HEK293 (cell line): Measurements from ENCODE around the gene FOXK2.
A peak's percentile ranks its signal among the peaks of the same experiment; 100 is the strongest.

Source experiments
- CTCF ChIA-PET: fragments of 350-600 bp; formaldehyde crosslinking; extraction: SDS; loops from one replicate; lab custom pipeline; 2021; ENCODE audit warnings: antibody characterized with exemption; lab: Yijun Ruan, JAX
- POLR2A ChIA-PET: fragments of 300-600 bp; formaldehyde crosslinking; extraction: SDS; loops from one replicate; lab custom pipeline; 2020; ENCODE audit warnings: antibody characterized with exemption, inconsistent platforms; lab: Yijun Ruan, JAX
- H3K27ac ChIP-seq: fragments of 200-500 bp; sonication (Bioruptor generic); 2 replicates; pipeline ENCODE4 v1.5.1; 2014; ENCODE audit warnings: low read depth, low read length, control low read depth, inconsistent platforms; ENCODE audit errors: extremely low read depth
- H3K36me3 ChIP-seq, 2 experiments: fragments of 200-500 bp in 1 of 2; sonication (Bioruptor generic) in 1 of 2; 1 replicate in 1 of 2; 2 replicates in 1 of 2; pipeline ENCODE4 v1.5.1; 2014 to 2017; ENCODE audit warnings: inconsistent platforms in 2 of 2, low read length in 2 of 2; ENCODE audit not compliant: control insufficient read depth in 2 of 2, insufficient read depth in 1 of 2
- H3K4me1 ChIP-seq: fragments of 200-500 bp; sonication (Bioruptor generic); 2 replicates; pipeline ENCODE4 v1.5.1; 2014; ENCODE audit warnings: mild to moderate bottlenecking, low read length, inconsistent platforms; ENCODE audit not compliant: control insufficient read depth, insufficient read depth
- H3K4me3 ChIP-seq: 2 replicates; pipeline ENCODE4 v1.5.1; 2011; ENCODE audit warnings: low read depth, mild to moderate bottlenecking, control low read depth, low read length, moderate library complexity
- H3K9me3 ChIP-seq: fragments of 200-500 bp; sonication (Bioruptor generic); 2 replicates; pipeline ENCODE4 v1.5.1; 2014; ENCODE audit warnings: low read depth, low read length, inconsistent platforms; ENCODE audit not compliant: control insufficient read depth, insufficient read depth
- CTCF ChIP-seq: fragments of 450-650 bp; formaldehyde crosslinking; IDR thresholded peaks from 2 replicates; pipeline ENCODE4 v1.5.1; 2016; ENCODE audit warnings: missing biosample characterization, missing genetic modification characterization
- MEIS1 ChIP-seq: sonication (generic); formaldehyde crosslinking; IDR thresholded peaks from 2 replicates; pipeline ENCODE4 v1.8.1; 2022; ENCODE audit warnings: missing genetic modification reagents, mild to moderate bottlenecking, borderline replicate concordance
- MZF1 ChIP-seq: fragments of 450-650 bp; formaldehyde crosslinking; IDR thresholded peaks from 2 replicates; pipeline ENCODE4 v1.5.1; 2017; ENCODE audit warnings: missing biosample characterization, missing genetic modification characterization, borderline replicate concordance
- PRDM1 ChIP-seq: fragments of 450-650 bp; formaldehyde crosslinking; IDR thresholded peaks from 2 replicates; pipeline ENCODE4; 2016; ENCODE audit warnings: missing biosample characterization, missing genetic modification characterization
- PRDM10 ChIP-seq: fragments of 450-650 bp; formaldehyde crosslinking; IDR thresholded peaks from 2 replicates; pipeline ENCODE4 v1.5.1; 2016; ENCODE audit warnings: missing biosample characterization, missing genetic modification characterization
- REST ChIP-seq: fragments of 450-650 bp; formaldehyde crosslinking; IDR thresholded peaks from 2 replicates; pipeline ENCODE4 v1.5.1; 2016; ENCODE audit warnings: missing biosample characterization, missing genetic modification characterization
- ZNF10 ChIP-seq: fragments of 450-650 bp; formaldehyde crosslinking; IDR thresholded peaks from 2 replicates; pipeline ENCODE4 v1.5.1; 2017; ENCODE audit warnings: missing biosample characterization, missing genetic modification characterization
- ZNF112 ChIP-seq: fragments of 450-650 bp; formaldehyde crosslinking; IDR thresholded peaks from 2 replicates; pipeline ENCODE4 v1.5.0; 2017; ENCODE audit warnings: missing biosample characterization, missing genetic modification characterization
- ZNF114 ChIP-seq: fragments of 450-650 bp; formaldehyde crosslinking; IDR thresholded peaks from 2 replicates; pipeline ENCODE4 v1.5.0; 2017; ENCODE audit warnings: missing biosample characterization, missing genetic modification characterization
- ZNF121 ChIP-seq: fragments of 450-650 bp; formaldehyde crosslinking; IDR thresholded peaks from 2 replicates; pipeline ENCODE4 v1.5.1; 2016; ENCODE audit warnings: missing biosample characterization, missing genetic modification characterization
- ZNF155 ChIP-seq: fragments of 450-650 bp; formaldehyde crosslinking; IDR thresholded peaks from 2 replicates; pipeline ENCODE4 v1.5.1; 2016; ENCODE audit warnings: missing biosample characterization, missing genetic modification characterization
- ZNF169 ChIP-seq: fragments of 450-650 bp; formaldehyde crosslinking; IDR thresholded peaks from 2 replicates; pipeline ENCODE4 v1.5.1; 2016; ENCODE audit warnings: missing biosample characterization, missing genetic modification characterization
- ZNF19 ChIP-seq: fragments of 450-650 bp; formaldehyde crosslinking; IDR thresholded peaks from 2 replicates; pipeline ENCODE4; 2016; ENCODE audit warnings: missing biosample characterization, missing genetic modification characterization, low read depth
- ZNF211 ChIP-seq: fragments of 450-650 bp; formaldehyde crosslinking; IDR thresholded peaks from 2 replicates; pipeline ENCODE4 v1.5.1; 2016; ENCODE audit warnings: low read depth, missing biosample characterization, missing genetic modification characterization
- ZNF324 ChIP-seq: fragments of 450-650 bp; formaldehyde crosslinking; IDR thresholded peaks from 2 replicates; pipeline ENCODE4 v1.5.1; 2016; ENCODE audit warnings: missing biosample characterization, missing genetic modification characterization
- ZNF449 ChIP-seq: fragments of 450-650 bp; formaldehyde crosslinking; IDR thresholded peaks from 2 replicates; pipeline ENCODE4 v1.5.1; 2017; ENCODE audit warnings: missing biosample characterization, mild to moderate bottlenecking, missing genetic modification characterization, moderate library complexity
- ZNF488 ChIP-seq: fragments of 450-650 bp; formaldehyde crosslinking; IDR thresholded peaks from 2 replicates; pipeline ENCODE4 v1.5.1; 2016; ENCODE audit warnings: missing biosample characterization, missing genetic modification characterization
- ZNF561 ChIP-seq: fragments of 450-650 bp; IDR thresholded peaks from 2 replicates; pipeline ENCODE4 v1.5.1; 2018; ENCODE audit warnings: missing biosample characterization, missing genetic modification characterization, borderline replicate concordance
- ZSCAN16 ChIP-seq: fragments of 450-650 bp; formaldehyde crosslinking; IDR thresholded peaks from 2 replicates; pipeline ENCODE4 v1.5.1; 2016; ENCODE audit warnings: missing biosample characterization, missing genetic modification characterization

FOXK2 gene

GRCh38 chr17:82525712-82526111 is 6.2 kb downstream of the FOXK2 start:
- TF ChIP-seq ZNF561, result no peak
- peak; percentile 61; the same call in 1 of the 2 replicates for TF ChIP-seq PRDM1
- peaks cover 0 to 10% of the 10 kb centered on the region in 2 experiments; a peak in 1 of 3 replicates for H3K36me3 ChIP-seq
- H3K9me3 ChIP-seq, result no peaks in the 10 kb centered on the region
- ChIA-PET CTCF (interaction anchor here (1.3 to 1.7 kb wide), 2 partner anchors 26 to 28 kb away, joined by 3 to 6 read pairs; no protein-coding TSS in a partner anchor), POLR2A (no interaction called here)
- H3K4me1 ChIP-seq, result peaks cover 34% of the 10 kb centered on the region
- no peak overlapping the region for H3K4me3 ChIP-seq
- H3K27ac ChIP-seq, result no peak overlapping the region; the same call in 1 of the 2 replicates

- no peak for TF ChIP-seq ZNF155 (tag by site-specific recombination)
- TF ChIP-seq ZNF449, result no peak
- TF ChIP-seq ZNF112 (tag by site-specific recombination), result no peak
- peak; percentile 99 for TF ChIP-seq ZNF121 (tag by site-specific recombination)
- no peak for TF ChIP-seq ZNF114 (tag by site-specific recombination)
- TF ChIP-seq ZNF488 (tag by site-specific recombination), result no peak
- TF ChIP-seq MEIS1 (CRISPR knock-in tag), result no peak
- TF ChIP-seq CTCF (tag by site-specific recombination), result no peak
- no peak for TF ChIP-seq ZNF10 (tag by site-specific recombination)
- no peak for TF ChIP-seq ZNF19 (tag by site-specific recombination)
- no peak for TF ChIP-seq ZNF324 (tag by site-specific recombination)
- no peak for TF ChIP-seq REST (tag by site-specific recombination)
- TF ChIP-seq ZNF211 (tag by site-specific recombination), result no peak
- TF ChIP-seq MZF1 (tag by site-specific recombination), result no peak
- TF ChIP-seq ZNF169 (tag by site-specific recombination), result no peak
- peak; percentile 94 for TF ChIP-seq PRDM10
- no peak for TF ChIP-seq ZSCAN16 (tag by site-specific recombination)
- Histone ChIP-seq H3K4me1 (peaks cover 39% of the 10 kb centered on the region), H3K27ac (peak overlapping the region; percentile 17; the same call in 1 of the 2 replicates), H3K4me3 (no peak overlapping the region), H3K36me3 (peaks cover 0 to 10% of the 10 kb centered on the region in 2 experiments; a peak in 1 of 3 replicates), H3K9me3 (no peaks in the 10 kb centered on the region)
- POLR2A ChIA-PET, result interaction anchor here (0.6 kb wide), 1 partner anchor 23 kb away, joined by 6 read pairs; no protein-coding TSS in a partner anchor
- CTCF ChIA-PET, result interaction anchor here (0.6 to 2.0 kb wide), 4 partner anchors 10 to 27 kb away, joined by 3 to 11 read pairs (median 3); no protein-coding TSS in a partner anchor
Observed at GRCh38 chr17:82527898-82528297, 8.4 kb downstream of the FOXK2 start.
